WERI-Rb-1 (cell line): Measurements from ENCODE around the gene RAB17.
A peak's percentile ranks its signal among the peaks of the same experiment; 100 is the strongest.

Experiments used
- DNase-seq: peaks from one replicate; pipeline ENCODE4 v3.0.0-alpha.2; 2020
- H3K27ac ChIP-seq: fragments of 250-450 bp; sonication (Bioruptor Pico); 2 replicates; pipeline ENCODE4 v1.5.1; 2020; ENCODE audit warnings: mild to moderate bottlenecking, moderate library complexity
- H3K27me3 ChIP-seq: fragments of 250-450 bp; sonication (Bioruptor Pico); 2 replicates; pipeline ENCODE4 v1.5.1; 2021; ENCODE audit warnings: mild to moderate bottlenecking, low read depth, moderate library complexity; ENCODE audit not compliant: insufficient read depth, severe bottlenecking
- H3K36me3 ChIP-seq: fragments of 250-450 bp; sonication (Bioruptor Pico); 2 replicates; pipeline ENCODE4 v1.5.1; 2020; ENCODE audit warnings: mild to moderate bottlenecking, moderate library complexity
- H3K4me3 ChIP-seq: 2 replicates; pipeline ENCODE4 v1.5.1; 2011; ENCODE audit warnings: low read depth, mild to moderate bottlenecking, control low read depth, low read length
- H3K9me3 ChIP-seq: fragments of 250-450 bp; sonication (Bioruptor Pico); 2 replicates; pipeline ENCODE4 v1.5.1; 2021; ENCODE audit warnings: mild to moderate bottlenecking, moderate library complexity; ENCODE audit not compliant: severe bottlenecking
- CTCF ChIP-seq: IDR thresholded peaks from 2 replicates; pipeline ENCODE4 v1.5.1; 2011; ENCODE audit warnings: low read depth, mild to moderate bottlenecking, control low read depth, inconsistent platforms, low read length

The RAB17 gene

GRCh38 chr2:237593596-237594320 lies 3.2 kb upstream of the RAB17 start:
- DNase-seq: peak; percentile 26
- no peak for TF ChIP-seq CTCF
- no peak overlapping the region for H3K27ac ChIP-seq
- no peak overlapping the region for H3K4me3 ChIP-seq
- peaks cover 17% of the 10 kb centered on the region for H3K27me3 ChIP-seq
- no peaks in the 10 kb centered on the region for H3K9me3 ChIP-seq
- H3K36me3 ChIP-seq: no peaks in the 10 kb centered on the region

GRCh38 chr2:237593036-237593435 lies 2.5 kb upstream of the RAB17 start:
- TF ChIP-seq CTCF: no peak
- no peaks in the 10 kb centered on the region for H3K9me3 ChIP-seq
- no peak for DNase-seq
- peaks cover 17% of the 10 kb centered on the region for H3K27me3 ChIP-seq
- H3K36me3 ChIP-seq: no peaks in the 10 kb centered on the region
- no peak overlapping the region for H3K4me3 ChIP-seq
- no peak overlapping the region for H3K27ac ChIP-seq

GRCh38 chr2:237592425-237592980 lies 2.0 kb upstream of the RAB17 start:
- TF ChIP-seq CTCF: no peak
- H3K27me3 ChIP-seq: peaks cover 16% of the 10 kb centered on the region
- no peaks in the 10 kb centered on the region for H3K36me3 ChIP-seq
- no peaks in the 10 kb centered on the region for H3K9me3 ChIP-seq
- no peak overlapping the region for H3K27ac ChIP-seq
- DNase-seq: no peak
- H3K4me3 ChIP-seq: no peak overlapping the region

GRCh38 chr2:237591141-237591881 lies 777 bp upstream of the RAB17 start:
- no peak overlapping the region for H3K27ac ChIP-seq

GRCh38 chr2:237588044-237588696 lies 2.4 kb downstream of the RAB17 start:
- no peak overlapping the region for H3K27ac ChIP-seq
- H3K27me3 ChIP-seq: no peaks in the 10 kb centered on the region
- no peak for TF ChIP-seq CTCF
- H3K36me3 ChIP-seq: no peaks in the 10 kb centered on the region
- H3K9me3 ChIP-seq: no peaks in the 10 kb centered on the region
- DNase-seq: peak; percentile 50
- H3K4me3 ChIP-seq: no peak overlapping the region

More at GRCh38 chr2:237591141-237591881, 777 bp upstream of the RAB17 start:
- no peak for TF ChIP-seq CTCF
- Histone ChIP-seq H3K4me3 (no peak overlapping the region), H3K9me3 (no peaks in the 10 kb centered on the region), H3K27me3 (peaks cover 5% of the 10 kb centered on the region), H3K36me3 (no peaks in the 10 kb centered on the region)
- no peak for DNase-seq
